Activated T-helper 1 cell treated with anti-CD3 and anti-CD28 coated beads, Interleukin-2, amount 50 U/mL, for 16 hours (primary cell): ENCODE data around the gene OR51F2.
"Not testable (repeated sequence)": the region's sequence is repeated elsewhere in the genome, so short reads cannot be mapped to it uniquely, and the experiment has no call there.

Source experiments
- DNase-seq, 2 donors: peaks; one replicate each; pipeline ENCODE4 v3.0.0-alpha.2; 2020; ENCODE audit warnings: low read depth in 1 of 2, low spot score in 1 of 2

The OR51F2 gene

GRCh38 chr11:4821021-4821420 lies at the start of gene OR51F2:
Gene OR51F2 (plus strand): TSS chr11:4821321. CDS start chr11:4821422, 101 bp downstream.
- DNase-seq, result no peak

GRCh38 chr11:4782454-4782853 lies 38.7 kb upstream of the OR51F2 start:
- no peak for DNase-seq

GRCh38 chr11:4797206-4797605 lies 23.9 kb upstream of the OR51F2 start:
- no peak for DNase-seq

- no peak for DNase-seq
Observed at GRCh38 chr11:4798427-4799183, 22.5 kb upstream of the OR51F2 start.

- not testable (repeated sequence) for DNase-seq
Observed at GRCh38 chr11:4801316-4801715, 19.8 kb upstream of the OR51F2 start.

GRCh38 chr11:4804280-4804679 lies 16.8 kb upstream of the OR51F2 start, which contains the start of gene OR52R1:
Gene OR52R1 (minus strand): TSS chr11:4804380. CDS start chr11:4804380, 0 bp downstream.
- DNase-seq, result no peak

- no peak for DNase-seq
Observed at GRCh38 chr11:4808476-4808875, 12.6 kb upstream of the OR51F2 start.

GRCh38 chr11:4809246-4809645 lies 11.9 kb upstream of the OR51F2 start:
- no peak for DNase-seq

GRCh38 chr11:4825132-4825531 lies 4.0 kb downstream of the OR51F2 start:
- DNase-seq, result no peak

GRCh38 chr11:4826425-4826824 lies 5.3 kb downstream of the OR51F2 start:
- no peak for DNase-seq

- DNase-seq, result no peak
Observed at GRCh38 chr11:4830346-4830745, 9.2 kb downstream of the OR51F2 start.

GRCh38 chr11:4830909-4831308 lies 9.8 kb downstream of the OR51F2 start:
- no peak for DNase-seq

- no peak for DNase-seq
Observed at GRCh38 chr11:4839851-4840549, 18.9 kb downstream of the OR51F2 start.

GRCh38 chr11:4848908-4849532 lies 27.9 kb downstream of the OR51F2 start, which contains the start of gene OR51S1:
Gene OR51S1 (minus strand): TSS chr11:4849208. CDS start chr11:4849208, 0 bp downstream.
- no peak for DNase-seq

- DNase-seq, result no peak
Observed at GRCh38 chr11:4851033-4851432, 29.9 kb downstream of the OR51F2 start.

- DNase-seq, result not testable (repeated sequence)
Observed at GRCh38 chr11:4854286-4854685, 33.2 kb downstream of the OR51F2 start.

- DNase-seq, result no peak
Observed at GRCh38 chr11:4862447-4863236, 41.5 kb downstream of the OR51F2 start.

- DNase-seq, result no peak
Observed at GRCh38 chr11:4863876-4864275, 42.8 kb downstream of the OR51F2 start.

GRCh38 chr11:4865855-4866254 lies 44.7 kb downstream of the OR51F2 start:
- DNase-seq, result no peak
